ENCODE measurements around the gene FAM209A. TPM values are rescaled to one million over a fixed set of nuclear protein-coding genes. Genes with fewer than 3 reads are reported as not detected.
"Not testable (repeated sequence)": the region's sequence is repeated elsewhere in the genome, so short reads cannot be mapped to it uniquely, and the experiment has no call there.

Gene FAM209A
- total and polyA plus RNA-seq, 2 experiments from 2014 or later = 0.15 TPM; not detected in 1

DNA sequence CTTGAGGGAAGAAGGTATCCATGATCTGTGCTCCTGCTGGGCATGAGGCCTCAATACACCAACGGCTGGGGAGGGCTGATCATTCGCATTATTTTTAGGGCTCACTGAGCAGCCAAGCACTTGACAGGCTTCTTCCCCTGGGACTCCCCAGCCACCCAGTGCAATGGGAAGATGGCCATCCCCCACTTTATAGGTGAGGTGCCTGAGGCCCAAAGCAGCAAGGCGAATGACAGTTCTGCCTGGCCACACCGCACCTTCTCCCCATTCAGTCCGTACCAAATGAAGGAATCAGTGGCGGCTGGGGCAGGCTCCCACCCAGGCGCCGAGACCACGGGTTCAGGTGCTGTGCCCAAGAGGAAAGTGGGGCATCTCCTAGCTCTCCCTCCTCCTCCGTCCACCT is 4.4 kb upstream of the FAM209A start:
- TF ChIP-seq, protein P1, sequence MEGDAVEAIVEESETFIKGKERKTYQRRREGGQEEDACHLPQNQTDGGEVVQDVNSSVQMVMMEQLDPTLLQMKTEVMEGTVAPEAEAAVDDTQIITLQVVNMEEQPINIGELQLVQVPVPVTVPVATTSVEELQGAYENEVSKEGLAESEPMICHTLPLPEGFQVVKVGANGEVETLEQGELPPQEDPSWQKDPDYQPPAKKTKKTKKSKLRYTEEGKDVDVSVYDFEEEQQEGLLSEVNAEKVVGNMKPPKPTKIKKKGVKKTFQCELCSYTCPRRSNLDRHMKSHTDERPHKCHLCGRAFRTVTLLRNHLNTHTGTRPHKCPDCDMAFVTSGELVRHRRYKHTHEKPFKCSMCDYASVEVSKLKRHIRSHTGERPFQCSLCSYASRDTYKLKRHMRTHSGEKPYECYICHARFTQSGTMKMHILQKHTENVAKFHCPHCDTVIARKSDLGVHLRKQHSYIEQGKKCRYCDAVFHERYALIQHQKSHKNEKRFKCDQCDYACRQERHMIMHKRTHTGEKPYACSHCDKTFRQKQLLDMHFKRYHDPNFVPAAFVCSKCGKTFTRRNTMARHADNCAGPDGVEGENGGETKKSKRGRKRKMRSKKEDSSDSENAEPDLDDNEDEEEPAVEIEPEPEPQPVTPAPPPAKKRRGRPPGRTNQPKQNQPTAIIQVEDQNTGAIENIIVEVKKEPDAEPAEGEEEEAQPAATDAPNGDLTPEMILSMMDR (IDR thresholded peaks at IDR 0.05; ENCODE audit: low read depth, low read length) = no peak
- no peak for DNase-seq (ENCODE audit: low read depth in 1 of 2, low spot score in 1 of 2)

DNA sequence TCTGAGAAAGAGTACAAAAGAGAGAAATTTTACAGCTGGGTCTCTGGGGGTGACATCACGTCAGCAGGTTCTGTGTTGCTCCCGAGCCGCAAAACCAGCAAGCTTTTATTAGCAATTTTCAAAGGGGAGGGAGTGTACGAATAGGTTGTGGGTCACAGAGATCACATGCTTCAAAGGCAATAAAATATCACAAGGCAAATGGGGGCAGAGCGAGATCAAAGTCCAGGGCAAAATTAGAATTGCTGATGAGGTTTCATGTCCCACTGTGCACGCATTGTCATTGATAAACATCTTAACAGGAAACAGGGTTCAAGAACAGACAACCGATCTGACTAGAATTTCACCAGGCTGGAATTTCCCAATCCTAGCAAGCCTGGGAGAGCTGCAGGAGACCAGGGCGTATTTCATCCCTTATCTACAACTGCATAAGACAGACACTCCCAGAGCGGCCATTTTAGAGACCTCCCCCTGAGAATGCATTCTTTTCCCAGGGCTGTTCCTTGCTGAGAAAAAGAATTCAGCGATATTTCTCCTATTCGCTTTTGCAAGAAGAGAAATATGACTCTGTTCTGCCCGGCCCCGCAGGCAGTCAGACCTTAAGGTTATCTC is 3.7 kb upstream of the FAM209A start:
- not testable (repeated sequence) for H3K4me1 ChIP-seq (ENCODE audit: low read depth); H3K27me3 ChIP-seq; H3K4me3 ChIP-seq; DNase-seq (ENCODE audit: low read depth in 1 of 2, low spot score in 1 of 2); H3K27ac ChIP-seq; H3K9me3 ChIP-seq (ENCODE audit: low read depth)
- H3K36me3 ChIP-seq = peaks cover 15% of the 10 kb centered on the region

More for the DNA sequence above, 4.4 kb upstream of the FAM209A start:
- H3K4me3 ChIP-seq = no peak overlapping the region
- no peak overlapping the region for H3K27ac ChIP-seq
- H3K4me1 ChIP-seq (ENCODE audit: low read depth) = no peaks in the 10 kb centered on the region
- no peaks in the 10 kb centered on the region for H3K27me3 ChIP-seq
- H3K36me3 ChIP-seq = peaks cover 15% of the 10 kb centered on the region
- no peaks in the 10 kb centered on the region for H3K9me3 ChIP-seq (ENCODE audit: low read depth)

DNA sequence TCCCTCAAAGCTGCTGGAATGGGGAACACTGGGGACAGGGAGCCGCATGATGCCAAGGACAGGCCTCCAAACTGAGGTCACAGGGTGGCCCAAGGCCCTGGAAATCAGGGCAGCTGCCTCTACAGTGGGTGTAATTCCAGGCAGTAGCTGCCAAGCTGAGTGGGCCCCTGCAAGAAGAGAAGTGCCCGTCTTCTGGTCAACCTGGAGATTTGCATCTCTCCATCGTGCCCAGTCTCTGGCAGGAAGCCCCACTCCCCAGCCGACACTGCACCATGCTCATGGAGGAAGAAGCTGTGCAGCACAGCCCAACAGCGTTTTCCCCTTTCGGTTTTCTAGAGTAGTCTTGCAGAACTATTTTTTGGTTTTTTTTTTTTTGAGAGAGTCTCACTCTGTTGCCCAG is 2.2 kb upstream of the FAM209A start:
- no peak overlapping the region for H3K27ac ChIP-seq
- H3K4me3 ChIP-seq = no peak overlapping the region
- H3K36me3 ChIP-seq = peaks cover 10% of the 10 kb centered on the region
- no peaks in the 10 kb centered on the region for H3K9me3 ChIP-seq (ENCODE audit: low read depth)
- TF ChIP-seq, protein P1 (IDR thresholded peaks at IDR 0.05; ENCODE audit: low read depth, low read length) = no peak
- no peak for DNase-seq (ENCODE audit: low read depth in 1 of 2, low spot score in 1 of 2)
- H3K27me3 ChIP-seq = no peaks in the 10 kb centered on the region
- H3K4me1 ChIP-seq (ENCODE audit: low read depth) = no peaks in the 10 kb centered on the region

DNA sequence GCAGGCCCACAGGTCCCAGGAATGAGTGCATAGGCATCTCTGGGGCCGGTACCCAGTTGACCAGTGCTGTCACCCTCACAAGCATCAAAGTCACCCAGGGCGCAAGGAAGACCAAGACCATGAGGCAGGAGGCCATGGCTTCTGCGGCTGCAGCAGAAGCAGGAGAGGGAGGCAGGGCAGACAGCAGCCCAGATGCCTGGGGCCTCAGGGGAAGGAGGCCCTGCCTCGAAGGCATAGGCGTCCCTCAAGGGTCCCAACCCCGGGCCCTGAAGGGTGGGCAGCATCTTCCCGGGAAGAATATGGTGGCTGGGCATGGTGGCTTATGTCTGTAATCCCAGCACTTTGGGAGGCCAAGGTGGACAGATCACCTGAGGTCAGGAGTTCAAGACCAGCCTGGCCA is 3.0 kb downstream of the FAM209A start:
- Histone ChIP-seq H3K27ac (no peak overlapping the region), H3K4me1 (ENCODE audit: low read depth) (no peaks in the 10 kb centered on the region), H3K4me3 (no peak overlapping the region), H3K36me3 (no peaks in the 10 kb centered on the region), H3K27me3 (no peaks in the 10 kb centered on the region), H3K9me3 (ENCODE audit: low read depth) (no peaks in the 10 kb centered on the region)
- TF ChIP-seq, protein P1 (IDR thresholded peaks at IDR 0.05; ENCODE audit: low read depth, low read length) = no peak
- no peak for DNase-seq (ENCODE audit: low read depth in 1 of 2, low spot score in 1 of 2)

DNA sequence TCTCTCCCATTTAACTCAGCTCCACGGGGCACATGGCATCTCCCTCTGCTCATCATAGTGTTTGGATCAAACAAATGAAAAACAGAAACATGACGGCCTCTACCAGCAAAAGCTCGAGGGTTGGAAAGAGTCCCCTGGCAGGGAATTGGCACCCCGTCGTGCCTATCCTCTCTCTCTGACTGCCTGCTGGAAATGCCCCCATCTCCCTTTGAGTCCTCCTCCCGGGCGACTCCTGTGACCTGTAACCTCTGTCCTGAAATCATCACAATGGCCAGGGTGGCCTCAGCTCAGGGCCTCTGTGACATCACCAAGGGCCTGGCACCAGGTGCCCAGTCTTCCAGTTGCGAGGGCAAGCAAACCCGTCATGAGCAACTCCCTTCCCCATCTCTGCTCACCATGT is 8.4 kb downstream of the FAM209A start, which contains the start of gene FAM209B:
TSS of gene FAM209B (plus strand) at position 301 of the 400 bp plus-strand sequence. CDS start at position 397, 96 bp downstream.
- not testable (repeated sequence) for H3K36me3 ChIP-seq; H3K27me3 ChIP-seq; H3K9me3 ChIP-seq (ENCODE audit: low read depth); H3K27ac ChIP-seq; H3K4me3 ChIP-seq; DNase-seq (ENCODE audit: low read depth in 1 of 2, low spot score in 1 of 2); H3K4me1 ChIP-seq (ENCODE audit: low read depth)

DNA sequence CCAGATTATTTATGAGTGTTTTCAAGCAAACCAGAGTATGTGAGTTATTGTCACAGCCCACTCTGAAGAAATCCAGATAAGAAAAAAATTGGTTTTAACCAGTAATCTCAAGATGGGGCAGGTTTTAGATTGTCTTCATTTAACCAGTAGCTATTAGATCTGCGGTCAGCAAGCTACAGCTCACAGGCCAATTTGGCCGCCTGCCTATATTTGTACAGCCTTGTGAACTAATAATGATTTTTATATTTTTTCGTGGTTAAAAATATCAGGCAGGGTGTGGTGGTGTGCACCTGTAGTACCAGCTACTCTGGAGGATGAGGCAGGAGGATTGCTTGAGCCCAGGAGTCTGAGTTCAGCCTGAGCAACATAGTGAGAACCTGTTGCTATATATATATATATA is 13.5 kb downstream of the FAM209A start:
- no peak overlapping the region for H3K27ac ChIP-seq
- H3K4me3 ChIP-seq = no peak overlapping the region
- TF ChIP-seq, protein P1 (IDR thresholded peaks at IDR 0.05; ENCODE audit: low read depth, low read length) = no peak
- DNase-seq (ENCODE audit: low read depth in 1 of 2, low spot score in 1 of 2) = no peak
- no peaks in the 10 kb centered on the region for H3K9me3 ChIP-seq (ENCODE audit: low read depth)
- no peaks in the 10 kb centered on the region for H3K27me3 ChIP-seq
- H3K36me3 ChIP-seq = no peaks in the 10 kb centered on the region
- H3K4me1 ChIP-seq (ENCODE audit: low read depth) = no peaks in the 10 kb centered on the region

All from cardiac muscle cell (in vitro differentiated cells and primary cell).